ENCODE data around the gene KIF6. TPM values are rescaled to one million over a fixed set of nuclear protein-coding genes. Genes with fewer than 3 reads are reported as not detected.

The KIF6 gene
- total RNA-seq, 2 experiments from 2014 or later: not detected

DNA sequence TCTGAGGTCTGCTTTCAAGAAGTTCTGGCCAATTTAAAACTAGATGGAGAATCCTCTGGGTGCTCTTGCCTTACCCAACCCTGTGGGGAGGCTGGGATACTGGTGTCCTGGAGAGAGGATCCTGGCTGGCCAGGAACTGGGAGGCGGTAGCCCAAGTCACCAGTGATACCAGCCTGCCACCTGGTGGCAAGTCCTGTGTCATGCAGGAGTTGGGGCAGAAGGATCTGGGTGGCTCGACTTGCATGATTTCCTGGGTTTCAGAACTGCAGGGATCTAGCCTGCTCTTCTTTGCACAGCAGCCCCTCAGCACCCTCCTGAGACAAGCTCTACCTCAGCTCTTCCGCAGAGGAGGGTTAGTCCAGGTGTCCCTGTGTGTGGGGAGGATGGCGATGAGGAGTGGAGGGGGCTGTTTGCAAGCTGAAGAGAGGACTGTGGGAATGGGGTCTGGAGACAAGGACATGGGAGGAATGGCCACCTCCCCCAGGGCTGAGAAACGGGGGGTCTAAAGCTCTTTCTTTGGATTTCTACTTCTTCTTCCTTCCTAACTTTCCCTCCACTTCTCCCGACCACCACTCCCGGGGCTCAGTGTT, 415.2 kb downstream of the KIF6 start:
- ATAC-seq: peak; percentile 72
- no peak overlapping the region for H3K27ac Mint-ChIP-seq
- peaks cover 18% of the 10 kb centered on the region for H3K4me1 Mint-ChIP-seq (ENCODE audit: low read depth)
- peak; percentile 70 for DNase-seq
- ChIA-PET CTCF (interaction anchor here (0.6 to 4.8 kb wide), 35 partner anchors 8 to 448 kb away, joined by 3 to 87 read pairs (median 4); no protein-coding TSS in a partner anchor), POLR2A (no interaction called here)
- no peaks in the 10 kb centered on the region for H3K36me3 Mint-ChIP-seq (ENCODE audit: low read depth)
- peaks cover 41% of the 10 kb centered on the region for H3K27me3 Mint-ChIP-seq (ENCODE audit: low read depth)
- H3K4me3 Mint-ChIP-seq: no peak overlapping the region
- no peaks in the 10 kb centered on the region for H3K9me3 Mint-ChIP-seq (ENCODE audit: insufficient read depth)

DNA sequence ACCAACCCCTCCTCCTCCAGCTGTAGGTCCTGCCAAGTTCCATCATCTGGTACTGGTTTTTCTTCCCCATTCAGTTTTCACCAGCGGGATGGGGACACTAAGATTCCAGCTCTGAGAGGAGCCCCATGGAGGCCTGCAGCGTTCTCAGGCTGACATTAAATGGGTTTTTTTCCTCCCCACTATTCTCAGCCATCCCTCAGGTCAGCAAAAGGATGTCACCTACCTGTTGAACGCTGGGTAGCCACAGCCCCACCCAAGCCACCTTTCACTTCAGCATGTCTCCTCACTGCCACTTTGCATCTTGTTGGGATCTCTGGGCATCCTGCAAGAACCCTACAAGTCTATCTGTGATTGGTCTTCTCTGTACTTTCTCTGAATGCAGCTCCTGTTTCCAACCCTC, 417.7 kb downstream of the KIF6 start:
- POLR2A ChIA-PET: no interaction called here
- peaks cover 25% of the 10 kb centered on the region for H3K27me3 Mint-ChIP-seq (ENCODE audit: low read depth)
- no peak overlapping the region for H3K27ac Mint-ChIP-seq
- no peak for DNase-seq
- no peak overlapping the region for H3K4me3 Mint-ChIP-seq
- no peaks in the 10 kb centered on the region for H3K36me3 Mint-ChIP-seq (ENCODE audit: low read depth)
- CTCF ChIA-PET: interaction anchor here (0.7 to 4.8 kb wide), 6 partner anchors 89 to 435 kb away, joined by 3 to 87 read pairs (median 3); no protein-coding TSS in a partner anchor
- no peak for ATAC-seq
- H3K4me1 Mint-ChIP-seq (ENCODE audit: low read depth): peaks cover 7% of the 10 kb centered on the region
- no peaks in the 10 kb centered on the region for H3K9me3 Mint-ChIP-seq (ENCODE audit: insufficient read depth)

DNA sequence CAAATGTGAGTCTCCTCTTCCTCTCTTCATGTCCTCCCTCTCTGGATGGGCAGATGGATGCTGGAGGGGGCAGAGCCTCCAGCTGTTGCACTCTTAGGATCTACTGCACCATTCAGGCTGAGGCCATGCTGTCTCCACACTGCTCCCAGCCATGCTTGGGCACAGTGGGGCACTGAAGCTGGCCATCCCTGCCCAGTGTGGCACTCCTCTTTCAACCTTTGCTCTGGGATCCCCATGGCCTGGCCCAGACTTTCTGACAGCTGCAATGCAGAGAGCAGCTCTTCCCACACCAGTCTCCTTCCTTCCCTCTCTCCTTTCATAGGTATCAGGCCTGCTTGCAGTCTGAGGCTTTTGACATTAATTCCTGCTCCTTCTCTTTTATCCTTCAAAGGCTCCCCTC, 420.3 kb downstream of the KIF6 start:
- H3K4me3 Mint-ChIP-seq: no peak overlapping the region
- ChIA-PET POLR2A (no interaction called here), CTCF (interaction anchor here (0.6 to 6.6 kb wide), 5 partner anchors 118 to 433 kb away, joined by 3 to 179 read pairs (median 3); no protein-coding TSS in a partner anchor)
- peaks cover 11% of the 10 kb centered on the region for H3K27me3 Mint-ChIP-seq (ENCODE audit: low read depth)
- H3K4me1 Mint-ChIP-seq (ENCODE audit: low read depth): peaks cover 10% of the 10 kb centered on the region
- H3K27ac Mint-ChIP-seq: no peak overlapping the region
- ATAC-seq (no peak), DNase-seq (no peak)
- no peaks in the 10 kb centered on the region for H3K9me3 Mint-ChIP-seq (ENCODE audit: insufficient read depth)
- no peaks in the 10 kb centered on the region for H3K36me3 Mint-ChIP-seq (ENCODE audit: low read depth)

DNA sequence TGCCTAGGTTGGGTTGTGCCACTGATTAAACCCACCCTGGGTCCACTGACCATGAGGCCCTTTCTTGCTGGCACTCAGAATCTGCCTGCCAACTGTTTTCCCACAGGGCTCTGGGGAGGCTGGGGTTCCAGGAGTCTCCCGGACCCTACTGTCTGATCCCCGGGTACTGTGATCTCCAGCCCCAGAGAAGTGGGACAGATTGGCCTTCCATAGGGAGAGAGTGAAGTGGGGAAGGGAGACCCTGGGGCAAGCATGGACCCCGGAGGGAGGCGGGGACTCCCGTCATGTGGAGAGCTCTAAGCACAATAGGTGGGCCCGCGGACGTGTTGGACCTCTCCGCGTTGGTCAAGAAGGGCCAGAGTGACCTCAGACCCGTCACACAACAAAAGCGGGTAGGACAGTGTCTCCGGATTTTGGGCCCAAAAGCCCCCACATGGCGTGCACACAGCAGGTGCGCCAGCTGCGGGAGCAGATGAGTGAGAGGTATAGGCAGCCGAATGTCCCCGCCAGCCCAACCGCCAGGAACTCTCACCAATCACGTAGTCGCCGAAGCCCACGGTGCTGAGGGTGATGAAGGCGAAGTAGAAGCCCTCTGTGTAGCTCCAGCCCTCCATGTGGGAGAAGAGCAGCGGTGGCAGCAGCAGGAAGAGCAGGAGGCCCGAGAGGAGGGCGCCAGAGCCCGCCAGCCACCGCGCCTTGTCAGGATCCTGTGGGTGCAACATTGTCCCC, 421.6 kb downstream of the KIF6 start:
- peaks cover 10% of the 10 kb centered on the region for H3K4me1 Mint-ChIP-seq (ENCODE audit: low read depth)
- no peaks in the 10 kb centered on the region for H3K36me3 Mint-ChIP-seq (ENCODE audit: low read depth)
- ChIA-PET CTCF (interaction anchor here (0.7 to 6.6 kb wide), 44 partner anchors 9 to 432 kb away, joined by 3 to 179 read pairs (median 5); partner anchors contain the start of genes KCNK5 and SAYSD1), POLR2A (no interaction called here)
- H3K27ac Mint-ChIP-seq: no peak overlapping the region
- no peak for DNase-seq
- peaks cover 11% of the 10 kb centered on the region for H3K27me3 Mint-ChIP-seq (ENCODE audit: low read depth)
- no peaks in the 10 kb centered on the region for H3K9me3 Mint-ChIP-seq (ENCODE audit: insufficient read depth)
- peak; percentile 10 for ATAC-seq
- H3K4me3 Mint-ChIP-seq: no peak overlapping the region

DNA sequence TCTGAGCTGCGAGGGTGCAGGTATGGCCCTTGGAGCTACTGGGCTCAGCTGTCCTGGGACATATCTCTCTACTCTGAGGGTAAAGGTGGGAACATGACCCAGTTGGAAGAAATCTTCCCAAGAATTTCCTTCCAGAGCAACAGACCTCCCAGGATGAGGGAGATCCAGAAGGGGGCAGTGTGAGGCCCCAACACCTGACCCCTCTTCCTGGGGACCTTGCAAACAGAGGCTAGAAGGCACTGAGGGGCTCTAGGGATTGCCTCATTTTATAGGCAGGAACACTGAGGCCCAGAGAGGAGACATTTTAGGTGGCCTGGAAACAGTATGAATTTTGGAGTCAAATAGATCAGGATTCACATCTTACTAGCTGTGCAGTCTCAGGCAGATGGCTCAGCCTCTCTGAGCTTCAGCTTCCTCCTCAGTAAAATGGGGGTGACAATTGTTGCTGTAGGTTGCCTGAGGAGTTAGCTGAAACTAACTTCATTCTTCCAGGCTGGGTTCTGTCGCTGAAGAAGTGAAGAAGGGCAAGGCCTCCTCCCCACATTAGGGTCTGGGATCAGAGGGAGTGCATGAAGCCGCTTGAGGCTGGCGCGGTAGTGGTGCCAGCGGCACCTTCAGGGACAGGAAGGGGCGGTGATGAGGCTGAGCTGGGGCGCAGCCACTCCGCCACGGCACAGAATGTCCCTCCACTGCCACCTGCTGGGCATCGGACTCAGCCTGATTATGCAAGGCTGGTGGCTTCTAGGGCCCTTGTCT, 422.4 kb downstream of the KIF6 start:
- ATAC-seq: peak; percentile 99
- Mint-ChIP-seq H3K4me1 (ENCODE audit: low read depth) (peaks cover 10% of the 10 kb centered on the region), H3K36me3 (ENCODE audit: low read depth) (no peaks in the 10 kb centered on the region), H3K4me3 (peak overlapping the region; percentile 46), H3K27me3 (ENCODE audit: low read depth) (peaks cover 10% of the 10 kb centered on the region), H3K9me3 (ENCODE audit: insufficient read depth) (no peaks in the 10 kb centered on the region), H3K27ac (peak overlapping the region; percentile 70)
- DNase-seq: peak; percentile 93
- CTCF ChIA-PET: interaction anchor here (0.7 to 6.6 kb wide), 52 partner anchors 8 to 430 kb away, joined by 3 to 179 read pairs (median 4); partner anchors contain the start of genes KCNK5 and SAYSD1
- POLR2A ChIA-PET: interaction anchor here (1.0 kb wide), 1 partner anchor 29 kb away, joined by 3 read pairs; no protein-coding TSS in a partner anchor

DNA sequence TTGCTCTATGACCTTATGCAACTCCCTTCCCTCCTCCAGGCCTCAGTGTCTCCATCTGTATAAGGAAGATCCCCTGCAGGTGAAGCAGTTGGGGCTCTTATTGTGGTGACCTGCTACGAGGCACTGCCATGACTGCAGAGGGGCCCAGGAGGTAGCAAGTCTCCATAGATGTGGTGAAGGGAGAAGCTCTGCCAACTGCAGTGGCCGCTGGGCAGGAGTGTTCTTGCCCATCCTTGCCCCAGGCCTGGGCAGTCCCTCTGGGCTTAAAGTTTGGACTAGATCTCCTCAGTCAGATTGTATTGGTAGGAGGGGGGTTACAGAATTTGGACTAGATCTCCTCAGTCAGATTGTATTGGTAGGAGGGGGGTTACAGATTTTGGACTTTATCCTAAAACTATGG, 423.2 kb downstream of the KIF6 start:
- Mint-ChIP-seq H3K27me3 (ENCODE audit: low read depth) (peaks cover 4% of the 10 kb centered on the region), H3K27ac (no peak overlapping the region), H3K4me3 (no peak overlapping the region), H3K36me3 (ENCODE audit: low read depth) (no peaks in the 10 kb centered on the region), H3K4me1 (ENCODE audit: low read depth) (peaks cover 10% of the 10 kb centered on the region), H3K9me3 (ENCODE audit: insufficient read depth) (no peaks in the 10 kb centered on the region)
- ChIA-PET POLR2A (interaction anchor here (1.0 kb wide), 1 partner anchor 28 kb away, joined by 3 read pairs; no protein-coding TSS in a partner anchor), CTCF (interaction anchor here (1.0 to 6.6 kb wide), 22 partner anchors 9 to 429 kb away, joined by 3 to 179 read pairs (median 8); partner anchors contain the start of genes KCNK5 and SAYSD1)
- DNase-seq (no peak), ATAC-seq (no peak)

DNA sequence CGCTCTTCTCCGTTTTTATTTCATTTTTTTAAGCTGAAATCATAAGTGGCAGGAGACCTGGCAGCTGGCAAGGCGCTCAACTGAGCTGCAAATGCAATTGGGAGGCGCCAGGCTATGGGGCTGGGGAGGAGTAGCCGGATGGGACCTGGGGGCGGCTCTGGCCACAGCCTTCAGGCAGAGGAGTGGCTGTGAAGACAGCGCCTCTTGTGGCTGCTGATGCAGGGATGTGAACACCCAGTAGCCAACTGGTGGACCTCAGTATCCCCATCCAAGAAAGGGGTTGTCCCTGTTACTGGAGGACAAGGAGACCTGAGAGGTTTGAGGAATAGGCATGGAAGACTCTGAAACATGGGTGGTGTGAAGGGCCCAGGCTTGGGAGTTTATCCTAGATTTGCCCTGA, 423.6 kb downstream of the KIF6 start:
- H3K27ac Mint-ChIP-seq: no peak overlapping the region
- H3K27me3 Mint-ChIP-seq (ENCODE audit: low read depth): peaks cover 3% of the 10 kb centered on the region
- H3K4me1 Mint-ChIP-seq (ENCODE audit: low read depth): peaks cover 10% of the 10 kb centered on the region
- H3K9me3 Mint-ChIP-seq (ENCODE audit: insufficient read depth): no peaks in the 10 kb centered on the region
- ATAC-seq (no peak), DNase-seq (no peak)
- H3K4me3 Mint-ChIP-seq: no peak overlapping the region
- ChIA-PET POLR2A (no interaction called here), CTCF (interaction anchor here (1.1 to 6.6 kb wide), 7 partner anchors 85 to 429 kb away, joined by 3 to 179 read pairs (median 24); partner anchors contain the start of gene SAYSD1)
- no peaks in the 10 kb centered on the region for H3K36me3 Mint-ChIP-seq (ENCODE audit: low read depth)

DNA sequence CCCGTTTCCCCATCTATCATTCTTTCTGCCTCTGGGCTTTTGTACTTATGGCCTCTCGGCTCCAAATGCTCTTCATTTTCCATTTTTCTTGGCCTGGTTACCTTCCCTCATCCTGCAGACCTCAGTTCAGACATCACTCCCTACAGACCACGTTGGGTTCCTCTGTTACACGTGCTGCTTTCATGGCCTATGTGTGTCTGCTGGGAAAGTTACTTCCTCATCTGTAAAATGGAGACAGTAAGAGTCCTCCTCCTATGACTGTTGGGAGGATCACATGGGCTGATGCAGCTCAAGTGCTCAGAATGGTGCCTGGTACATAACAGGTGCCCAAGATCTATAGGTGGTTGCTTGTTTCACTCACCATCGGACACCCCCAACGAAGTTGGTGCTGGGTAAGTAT, 424.5 kb downstream of the KIF6 start:
- peaks cover 10% of the 10 kb centered on the region for H3K4me1 Mint-ChIP-seq (ENCODE audit: low read depth)
- H3K9me3 Mint-ChIP-seq (ENCODE audit: insufficient read depth): no peaks in the 10 kb centered on the region
- ATAC-seq: no peak
- no peaks in the 10 kb centered on the region for H3K36me3 Mint-ChIP-seq (ENCODE audit: low read depth)
- CTCF ChIA-PET: interaction anchor here (1.1 to 6.6 kb wide), 4 partner anchors 109 to 428 kb away, joined by 3 to 179 read pairs (median 33); no protein-coding TSS in a partner anchor
- H3K4me3 Mint-ChIP-seq: no peak overlapping the region
- POLR2A ChIA-PET: no interaction called here
- no peaks in the 10 kb centered on the region for H3K27me3 Mint-ChIP-seq (ENCODE audit: low read depth)
- no peak for DNase-seq
- H3K27ac Mint-ChIP-seq: no peak overlapping the region

DNA sequence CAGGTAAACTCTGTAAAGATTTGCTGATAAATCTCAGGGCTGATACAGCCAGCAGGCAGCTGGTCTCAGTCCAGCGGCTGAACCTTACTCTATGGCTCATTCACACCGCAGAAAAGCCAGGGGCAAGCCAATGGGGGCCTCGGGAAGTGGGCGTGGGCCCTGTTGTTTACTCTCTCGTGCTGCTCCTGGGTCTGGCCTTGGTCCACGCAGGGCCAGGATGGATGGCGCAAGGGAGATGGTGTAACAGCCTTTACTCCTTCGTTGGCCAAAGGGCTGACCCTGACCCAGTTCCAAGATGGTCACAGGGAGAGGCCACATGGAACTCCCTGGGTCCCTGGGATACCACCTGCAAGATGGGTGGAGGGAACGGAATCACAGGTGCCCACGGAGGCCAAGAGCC, 427.1 kb downstream of the KIF6 start:
- POLR2A ChIA-PET: no interaction called here

DNA sequence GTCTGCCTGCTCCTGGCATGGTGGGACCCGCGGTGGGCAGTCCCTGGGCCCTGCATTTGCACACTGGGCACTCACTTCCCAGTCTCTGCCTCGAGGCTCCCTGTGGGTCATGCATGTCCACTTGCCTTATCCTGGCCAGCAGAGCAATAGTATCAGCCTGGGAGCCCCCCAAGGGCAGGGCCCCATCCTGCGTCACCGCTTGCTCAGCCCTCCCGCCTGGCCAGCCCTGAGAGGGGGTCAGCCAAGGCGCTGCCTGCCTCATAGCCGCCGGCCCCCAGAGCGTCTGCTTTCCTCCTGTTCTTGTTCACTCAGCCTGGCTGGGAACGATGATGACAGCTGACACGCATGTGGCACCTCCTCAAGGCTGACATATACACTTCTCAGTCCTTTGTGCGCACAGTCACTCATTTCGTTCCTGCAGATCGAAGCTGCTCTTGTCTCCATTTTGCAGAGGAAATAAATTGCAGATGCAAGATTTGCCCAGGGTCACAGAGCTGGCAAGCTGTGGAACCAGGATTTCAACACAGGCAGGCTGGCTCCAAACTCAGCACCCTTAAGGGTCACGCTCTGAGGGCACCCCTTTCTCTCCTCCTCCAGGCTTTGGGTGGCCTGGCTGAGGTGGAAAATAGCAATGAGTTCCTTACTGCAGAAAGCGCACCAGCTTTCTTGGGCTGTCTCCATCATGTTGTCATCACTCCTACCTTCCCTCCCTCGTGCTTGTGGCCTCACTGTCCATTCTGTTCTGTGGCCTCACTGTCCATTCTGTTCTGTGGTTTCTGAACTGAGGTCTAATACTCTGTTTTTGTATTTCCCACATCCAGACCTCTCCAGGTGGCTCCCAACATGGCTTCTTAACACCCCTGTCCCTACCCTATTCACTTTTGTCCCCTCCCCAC, 428.2 kb downstream of the KIF6 start:
- CTCF ChIA-PET: no interaction called here
- H3K4me1 Mint-ChIP-seq (ENCODE audit: low read depth): no peaks in the 10 kb centered on the region
- peaks cover 7% of the 10 kb centered on the region for H3K27me3 Mint-ChIP-seq (ENCODE audit: low read depth)

More for the DNA sequence above, 427.1 kb downstream of the KIF6 start:
- peaks cover 9% of the 10 kb centered on the region for H3K4me1 Mint-ChIP-seq (ENCODE audit: low read depth)
- H3K9me3 Mint-ChIP-seq (ENCODE audit: insufficient read depth): no peaks in the 10 kb centered on the region
- H3K27me3 Mint-ChIP-seq (ENCODE audit: low read depth): no peaks in the 10 kb centered on the region
- DNase-seq (no peak), ATAC-seq (no peak)
- H3K4me3 Mint-ChIP-seq: no peak overlapping the region
- no peaks in the 10 kb centered on the region for H3K36me3 Mint-ChIP-seq (ENCODE audit: low read depth)
- no peak overlapping the region for H3K27ac Mint-ChIP-seq
- CTCF ChIA-PET: no interaction called here

DNA sequence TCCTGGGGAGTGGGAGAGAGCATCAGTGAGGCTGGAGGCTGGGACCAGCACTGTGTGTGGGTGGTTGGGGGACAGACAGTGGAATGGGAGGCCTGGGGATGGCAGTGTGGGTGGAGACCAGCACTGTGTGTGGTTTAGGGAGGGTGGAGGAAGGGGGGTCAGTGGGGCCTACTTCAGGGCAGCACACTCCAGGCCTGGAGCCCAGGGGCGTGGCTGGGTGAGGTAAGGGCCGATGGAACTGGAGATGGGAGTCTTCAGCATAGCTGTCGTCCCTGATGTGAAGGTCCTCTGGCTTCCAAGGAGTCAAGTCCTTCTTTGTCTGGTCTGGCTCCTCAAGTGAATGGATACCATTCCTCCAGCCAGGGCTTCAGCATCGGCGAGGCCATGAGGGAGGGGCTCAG, 429.6 kb downstream of the KIF6 start:
- no peaks in the 10 kb centered on the region for H3K9me3 Mint-ChIP-seq (ENCODE audit: insufficient read depth)
- POLR2A ChIA-PET: no interaction called here
- H3K36me3 Mint-ChIP-seq (ENCODE audit: low read depth): no peaks in the 10 kb centered on the region
- H3K27ac Mint-ChIP-seq: no peak overlapping the region
- DNase-seq (no peak), ATAC-seq (no peak)
- CTCF ChIA-PET: no interaction called here
- H3K27me3 Mint-ChIP-seq (ENCODE audit: low read depth): peaks cover 7% of the 10 kb centered on the region
- no peaks in the 10 kb centered on the region for H3K4me1 Mint-ChIP-seq (ENCODE audit: low read depth)
- no peak overlapping the region for H3K4me3 Mint-ChIP-seq

More for the DNA sequence above, 428.2 kb downstream of the KIF6 start:
- Mint-ChIP-seq H3K27ac (no peak overlapping the region), H3K36me3 (ENCODE audit: low read depth) (no peaks in the 10 kb centered on the region), H3K4me3 (no peak overlapping the region), H3K9me3 (ENCODE audit: insufficient read depth) (no peaks in the 10 kb centered on the region)
- ATAC-seq (no peak), DNase-seq (no peak)
- POLR2A ChIA-PET: no interaction called here

All from activated CD8-positive, alpha-beta T cell treated with anti-CD3 and anti-CD28 coated beads, Interleukin-2, amount 10 ng/mL, durations not matched to agents 7 days and 5 days (primary cell).